GM18520 (cell line): Measurements from ENCODE around the gene HRH2.
"Not testable (repeated sequence)": the region's sequence is repeated elsewhere in the genome, so short reads cannot be mapped to it uniquely, and the experiment has no call there.

ENCODE experiments used
- ATAC-seq: cut with Tn5 transposase; IDR thresholded peaks from one replicate; pipeline ENCODE4 v1.9.1; 2021; ENCODE audit not compliant: unreplicated experiment

Gene HRH2

GRCh38 chr5:175657593-175658271 lies at the start of gene HRH2:
Gene HRH2, plus strand, starts transcription at chr5:175658071. Its CDS starts 25,163 bp downstream, at chr5:175683234.
- ATAC-seq = no peak

GRCh38 chr5:175609526-175609925 lies 48.3 kb upstream of the HRH2 start:
- ATAC-seq = no peak

- no peak for ATAC-seq
Measured at GRCh38 chr5:175610381-175610780, 47.5 kb upstream of the HRH2 start.

GRCh38 chr5:175610898-175611297 lies 47.0 kb upstream of the HRH2 start:
- no peak for ATAC-seq

- no peak for ATAC-seq
Measured at GRCh38 chr5:175614223-175614815, 43.6 kb upstream of the HRH2 start.

- no peak for ATAC-seq
Measured at GRCh38 chr5:175614861-175615260, 43.0 kb upstream of the HRH2 start.

- ATAC-seq = no peak
Measured at GRCh38 chr5:175616083-175616482, 41.8 kb upstream of the HRH2 start.

GRCh38 chr5:175616527-175616926 lies 41.3 kb upstream of the HRH2 start:
- ATAC-seq = not testable (repeated sequence)

GRCh38 chr5:175617447-175617846 lies 40.4 kb upstream of the HRH2 start:
- no peak for ATAC-seq

GRCh38 chr5:175620527-175620926 lies 37.3 kb upstream of the HRH2 start:
- ATAC-seq = no peak

GRCh38 chr5:175621971-175622370 lies 35.9 kb upstream of the HRH2 start:
- ATAC-seq = no peak

GRCh38 chr5:175623088-175623487 lies 34.8 kb upstream of the HRH2 start:
- no peak for ATAC-seq

- no peak for ATAC-seq
Measured at GRCh38 chr5:175624316-175624715, 33.6 kb upstream of the HRH2 start.

GRCh38 chr5:175627005-175627404 lies 30.9 kb upstream of the HRH2 start:
- ATAC-seq = no peak

GRCh38 chr5:175627739-175628138 lies 30.1 kb upstream of the HRH2 start:
- ATAC-seq = no peak

- ATAC-seq = no peak
Measured at GRCh38 chr5:175628668-175629067, 29.2 kb upstream of the HRH2 start.

GRCh38 chr5:175629261-175629660 lies 28.6 kb upstream of the HRH2 start:
- no peak for ATAC-seq

GRCh38 chr5:175629793-175630192 lies 28.1 kb upstream of the HRH2 start:
- ATAC-seq = no peak

GRCh38 chr5:175635854-175636584 lies 21.9 kb upstream of the HRH2 start:
- no peak for ATAC-seq

GRCh38 chr5:175638305-175638704 lies 19.6 kb upstream of the HRH2 start:
- no peak for ATAC-seq

- no peak for ATAC-seq
Measured at GRCh38 chr5:175640106-175640775, 17.6 kb upstream of the HRH2 start.

- no peak for ATAC-seq
Measured at GRCh38 chr5:175642998-175643397, 14.9 kb upstream of the HRH2 start.
